Right lobe of liver (tissue), 4 donors: Measurements from ENCODE around the gene DTX1.

Experiments
- POLR2A ChIP-seq: fragments of 450-650 bp; IDR thresholded peaks from one replicate; pipeline ENCODE4 v1.6.1; 2017; ENCODE audit warnings: antibody characterized with exemption, mild to moderate bottlenecking
- TF ChIP-seq, protein P1 (sequence below), 4 donors: fragments of 200-600 bp in 3 of 4; fragments of 450-650 bp in 1 of 4; IDR thresholded peaks; one replicate each; pipeline versions ENCODE4 v1.5.1 to v1.8.0; 2016 to 2022; ENCODE audit warnings: antibody characterized with exemption in 4 of 4, mild to moderate bottlenecking in 2 of 4
- donor health status: DM: no; HTN: no; CAD: no.
- donor health status: DM: no; HTN: no; CAD: no.
- donor health status: DM: no; HTN: yes; CAD: no.

GRCh38 chr12:113010701-113011100, 45.8 kb upstream of the DTX1 start:
- TF ChIP-seq, protein P1, sequence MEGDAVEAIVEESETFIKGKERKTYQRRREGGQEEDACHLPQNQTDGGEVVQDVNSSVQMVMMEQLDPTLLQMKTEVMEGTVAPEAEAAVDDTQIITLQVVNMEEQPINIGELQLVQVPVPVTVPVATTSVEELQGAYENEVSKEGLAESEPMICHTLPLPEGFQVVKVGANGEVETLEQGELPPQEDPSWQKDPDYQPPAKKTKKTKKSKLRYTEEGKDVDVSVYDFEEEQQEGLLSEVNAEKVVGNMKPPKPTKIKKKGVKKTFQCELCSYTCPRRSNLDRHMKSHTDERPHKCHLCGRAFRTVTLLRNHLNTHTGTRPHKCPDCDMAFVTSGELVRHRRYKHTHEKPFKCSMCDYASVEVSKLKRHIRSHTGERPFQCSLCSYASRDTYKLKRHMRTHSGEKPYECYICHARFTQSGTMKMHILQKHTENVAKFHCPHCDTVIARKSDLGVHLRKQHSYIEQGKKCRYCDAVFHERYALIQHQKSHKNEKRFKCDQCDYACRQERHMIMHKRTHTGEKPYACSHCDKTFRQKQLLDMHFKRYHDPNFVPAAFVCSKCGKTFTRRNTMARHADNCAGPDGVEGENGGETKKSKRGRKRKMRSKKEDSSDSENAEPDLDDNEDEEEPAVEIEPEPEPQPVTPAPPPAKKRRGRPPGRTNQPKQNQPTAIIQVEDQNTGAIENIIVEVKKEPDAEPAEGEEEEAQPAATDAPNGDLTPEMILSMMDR (IDR thresholded peaks at IDR 0.05) = no peak
- TF ChIP-seq POLR2A = no peak
